Epithelial cell of esophagus (primary cell): ENCODE results near the gene SLC7A7.

Source experiments
- DNase-seq: peaks from one replicate; pipeline ENCODE4 v3.0.0; 2010; ENCODE audit warnings: low read depth
- H3K4me3 ChIP-seq: 2 replicates; pipeline ENCODE4 v1.5.1; 2011; ENCODE audit warnings: mild to moderate bottlenecking, low read length, control low read depth
- CTCF ChIP-seq: IDR thresholded peaks from 2 replicates; pipeline ENCODE4 v1.5.1; 2011; ENCODE audit warnings: low read depth, mild to moderate bottlenecking, low read length, control low read depth, inconsistent platforms; ENCODE audit not compliant: insufficient read depth; ENCODE audit errors: missing control alignments

Gene SLC7A7

GRCh38 chr14:22803687-22803974 is 11.6 kb downstream of the SLC7A7 start:
- no peak overlapping the region for H3K4me3 ChIP-seq
- DNase-seq, result no peak
- no peak for TF ChIP-seq CTCF

GRCh38 chr14:22802860-22803686 is 12.2 kb downstream of the SLC7A7 start:
- no peak for TF ChIP-seq CTCF
- no peak overlapping the region for H3K4me3 ChIP-seq

DNA sequence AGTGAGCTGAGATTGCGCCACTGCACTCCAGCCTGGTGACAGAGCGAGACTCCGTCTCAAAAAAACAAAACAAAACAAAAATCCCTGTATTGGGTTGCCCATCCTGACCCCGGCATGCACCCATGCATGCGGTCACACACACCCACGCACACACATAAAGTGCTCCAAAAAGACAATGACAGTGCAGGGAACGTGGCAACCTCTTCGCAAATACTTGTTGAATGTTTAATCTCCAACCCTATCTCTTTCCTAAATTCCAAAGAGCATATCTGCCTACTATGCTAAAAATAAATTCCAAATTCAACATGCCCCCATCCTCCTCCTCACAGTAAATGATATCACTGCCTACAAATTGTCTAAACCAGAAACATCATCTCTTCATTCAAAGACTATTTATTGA is 13.5 kb downstream of the SLC7A7 start:
- no peak overlapping the region for H3K4me3 ChIP-seq
- TF ChIP-seq CTCF, result no peak
- DNase-seq, result no peak

More at GRCh38 chr14:22802860-22803686, 12.2 kb downstream of the SLC7A7 start:
- no peak for DNase-seq

DNA sequence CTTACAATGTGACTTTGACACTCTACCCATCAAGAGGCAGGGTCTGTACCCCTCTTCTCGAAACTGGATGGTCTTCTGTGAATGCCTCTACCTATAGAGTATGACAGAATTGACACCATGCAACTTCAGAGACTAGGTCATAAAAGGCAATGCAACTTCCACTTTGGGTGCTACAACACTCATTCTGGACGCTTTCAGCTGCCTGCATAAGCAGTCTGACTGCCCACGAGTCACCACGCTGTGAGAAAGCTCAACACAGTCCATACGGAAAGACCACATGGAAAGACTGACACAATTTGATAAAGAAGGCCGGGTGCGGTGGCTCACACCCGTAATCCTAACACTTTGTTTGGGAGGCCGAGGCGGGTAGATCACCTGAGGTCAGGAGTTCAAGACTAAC is 14.9 kb downstream of the SLC7A7 start:
- TF ChIP-seq CTCF, result no peak
- no peak for DNase-seq
- no peak overlapping the region for H3K4me3 ChIP-seq

GRCh38 chr14:22798528-22798927 is 16.7 kb downstream of the SLC7A7 start:
- DNase-seq, result no peak
- no peak for TF ChIP-seq CTCF
- H3K4me3 ChIP-seq, result no peak overlapping the region

DNA sequence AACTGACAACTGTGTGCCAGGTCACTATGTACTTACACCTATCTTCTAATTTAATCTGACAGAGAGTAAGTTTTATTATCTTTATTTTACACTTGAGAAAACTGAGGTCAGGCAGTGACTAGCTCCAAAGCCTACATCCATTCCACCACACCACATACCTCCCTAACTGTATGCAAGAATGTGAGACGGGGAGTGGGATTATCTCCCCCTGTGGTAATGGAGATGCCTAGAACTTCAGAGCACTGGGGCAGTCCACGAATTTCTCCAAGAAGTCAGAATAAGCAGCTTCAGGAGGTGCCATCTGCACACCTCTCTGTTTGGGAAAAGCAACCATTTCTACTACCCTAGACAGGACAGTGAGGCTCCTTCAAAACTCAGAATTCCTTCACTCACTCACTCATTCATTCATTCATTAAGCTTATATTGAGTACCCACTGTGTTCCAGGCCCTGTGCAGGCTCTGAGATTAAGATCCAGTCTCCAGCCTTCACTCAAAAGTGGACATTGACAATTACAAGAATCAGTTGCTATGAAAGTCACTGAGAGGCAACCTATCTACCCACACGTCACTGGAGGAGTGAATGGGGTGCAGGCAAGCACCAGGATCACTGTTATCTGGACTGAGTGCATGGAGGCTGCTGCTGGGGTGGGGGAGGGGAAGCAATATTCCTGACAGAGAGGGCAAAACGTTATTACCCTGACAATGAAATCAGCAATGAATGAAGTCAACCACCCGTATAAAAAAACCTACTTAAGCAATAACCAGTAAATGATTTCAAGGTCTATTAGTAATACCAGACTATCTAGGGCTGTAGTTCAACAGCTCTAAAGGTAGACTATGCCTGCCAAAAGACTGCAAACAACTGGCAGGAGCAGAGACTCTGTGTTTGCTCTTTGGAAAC is 18.0 kb downstream of the SLC7A7 start:
- no peak for TF ChIP-seq CTCF
- no peak overlapping the region for H3K4me3 ChIP-seq
- no peak for DNase-seq
